ENCODE results near the gene APOBR. TPM values are rescaled to one million over a fixed set of nuclear protein-coding genes. Genes with fewer than 3 reads are reported as not detected.

APOBR gene
- total and polyA plus RNA-seq, 9 of the 15 experiments (the other 6 are each of a cell fraction or from before 2014, with no cell fraction given) = 0.08 to 6.1 (median 2.8) TPM; not detected in 1

- TF ChIP-seq ZBTB40 (IDR thresholded peaks at IDR 0.05) = peak; percentile 75
- no peak for TF ChIP-seq ZBTB40 (CRISPR knock-in tag; IDR thresholded peaks at IDR 0.05)
- TF ChIP-seq ATF7 (IDR thresholded peaks at IDR 0.05) = peak; percentile 75
- TF ChIP-seq ZKSCAN1 (IDR thresholded peaks at IDR 0.05; ENCODE audit: low read depth, low read length) = no peak
- no peak for TF ChIP-seq ILK (tag; IDR thresholded peaks at IDR 0.05; ENCODE audit: borderline replicate concordance, low read depth)
- TF ChIP-seq GABPB1 (CRISPR knock-in tag; IDR thresholded peaks at IDR 0.05) = peak; percentile 83
- no peak for TF ChIP-seq KDM2B (CRISPR knock-in tag; IDR thresholded peaks at IDR 0.05)
- no peak for TF ChIP-seq ZNF699 (CRISPR knock-in tag; IDR thresholded peaks at IDR 0.05; ENCODE audit: insufficient replicate concordance)
- TF ChIP-seq MTA3 (IDR thresholded peaks at IDR 0.05; ENCODE audit: borderline replicate concordance) = peak; percentile 19; the same call in 1 of the 2 replicates
- 0 out of 2 replicates have a peak, but pooled peaks have one; percentile 2 for TF ChIP-seq OTX1 (CRISPR knock-in tag; IDR thresholded peaks at IDR 0.05)
- TF ChIP-seq ID3 (CRISPR knock-in tag; IDR thresholded peaks at IDR 0.05) = no peak
- peak; percentile 66; the same call in 1 of the 2 replicates for TF ChIP-seq ID3 (tag; IDR thresholded peaks at IDR 0.05)
- TF ChIP-seq VEZF1 (CRISPR knock-in tag; IDR thresholded peaks at IDR 0.05) = peak; percentile 74; the same call in 1 of the 2 replicates
- TF ChIP-seq ZNF282 (CRISPR knock-in tag; IDR thresholded peaks at IDR 0.05) = no peak
- TF ChIP-seq SP2 (IDR thresholded peaks at IDR 0.05; ENCODE audit: extremely low read depth, low read depth, low read length, poor library complexity, severe bottlenecking) = peak; percentile 14
- TF ChIP-seq ZBTB26 (CRISPR knock-in tag; IDR thresholded peaks at IDR 0.05) = no peak
- TF ChIP-seq RNF2 (IDR thresholded peaks at IDR 0.05) = peak; percentile 59; the same call in 1 of the 2 replicates
- TF ChIP-seq MCM3 (IDR thresholded peaks at IDR 0.05) = no peak
These were observed 2.4 kb upstream of the APOBR start, which contains the start of gene CLN3 (continued) for GRCh38 chr16:28491970-28492474.
